Liver (tissue), 9 donors: ENCODE data around the gene ADRA2B. TPM values are rescaled to one million over a fixed set of nuclear protein-coding genes. Genes with fewer than 3 reads are reported as not detected.

Experiments used
- DNase-seq: peaks from one replicate; pipeline ENCODE4 v3.0.0-alpha.2; 2017; ENCODE audit warnings: low spot score
- H3K27ac ChIP-seq, 2 donors: one replicate each; pipeline ENCODE4 v1.7.0; 2013; ENCODE audit warnings: inconsistent platforms in 2 of 2, low read length in 2 of 2, control low read depth in 1 of 2, low read depth in 1 of 2, mild to moderate bottlenecking in 1 of 2
- H3K27me3 ChIP-seq, 4 donors: one replicate each; pipeline versions ENCODE4 v1.6.1 to v1.7.0; 2013; ENCODE audit warnings: low read length in 3 of 4, inconsistent platforms in 1 of 4, mild to moderate bottlenecking in 1 of 4, moderate library complexity in 1 of 4; ENCODE audit not compliant: control insufficient read depth in 4 of 4, insufficient read depth in 4 of 4
- H3K36me3 ChIP-seq, 4 donors: one replicate each; pipeline versions ENCODE4 v1.6.1 to v1.7.0; 2013; ENCODE audit warnings: low read length in 3 of 4, mild to moderate bottlenecking in 3 of 4, low read depth in 1 of 4, moderate library complexity in 1 of 4; ENCODE audit not compliant: control insufficient read depth in 4 of 4, insufficient read depth in 3 of 4
- H3K4me1 ChIP-seq, 4 donors: one replicate each; pipeline versions ENCODE4 v1.6.1 to v1.7.0; 2013; ENCODE audit warnings: low read length in 3 of 4, mild to moderate bottlenecking in 3 of 4, moderate library complexity in 1 of 4; ENCODE audit not compliant: control insufficient read depth in 4 of 4, insufficient read depth in 4 of 4
- H3K4me3 ChIP-seq, 3 donors: one replicate each; pipeline versions ENCODE4 v1.6.1 to v1.7.0; 2013; ENCODE audit warnings: low read length in 3 of 3, control low read depth in 1 of 3, low read depth in 1 of 3, mild to moderate bottlenecking in 1 of 3
- H3K9ac ChIP-seq, 2 donors: one replicate each; pipeline ENCODE4 v1.7.0; 2013; ENCODE audit warnings: low read length in 2 of 2, mild to moderate bottlenecking in 2 of 2, moderate library complexity in 2 of 2, control low read depth in 1 of 2, low read depth in 1 of 2
- H3K9me3 ChIP-seq, 4 donors: one replicate each; pipeline versions ENCODE4 v1.6.1 to v1.7.0; 2013; ENCODE audit warnings: low read length in 3 of 4; ENCODE audit not compliant: control insufficient read depth in 4 of 4
- CTCF ChIP-seq: fragments of 150-350 bp; IDR thresholded peaks from 2 replicates; pipeline ENCODE4 v1.5.1; 2017; ENCODE audit warnings: improper control_type of control experiment, low read depth, low read length; ENCODE audit not compliant: missing input control
- EGR1 ChIP-seq, 2 donors: IDR thresholded peaks; 2 replicates each; pipeline ENCODE4 v1.6.1; 2016 to 2018; ENCODE audit warnings: antibody characterized with exemption in 2 of 2, low read depth in 2 of 2
- FOXA1 ChIP-seq: IDR thresholded peaks from 2 replicates; pipeline ENCODE4 v1.6.1; 2016; ENCODE audit warnings: antibody characterized with exemption
- FOXA2 ChIP-seq: IDR thresholded peaks from 2 replicates; pipeline ENCODE4 v1.6.1; 2016; ENCODE audit warnings: antibody characterized with exemption
- GABPA ChIP-seq, 2 donors: IDR thresholded peaks in 1 of 2; conservative IDR thresholded peaks in 1 of 2; 2 replicates each; pipeline ENCODE4 v1.6.1; 2016; ENCODE audit warnings: antibody characterized with exemption in 2 of 2, mild to moderate bottlenecking in 1 of 2, moderate library complexity in 1 of 2
- HNF4A ChIP-seq, 2 donors: conservative IDR thresholded peaks; 2 replicates each; pipeline ENCODE4 v1.6.1; 2016; ENCODE audit warnings: antibody characterized with exemption in 2 of 2, mild to moderate bottlenecking in 2 of 2
- HNF4G ChIP-seq: IDR thresholded peaks from 2 replicates; pipeline ENCODE4 v1.6.1; 2016; ENCODE audit warnings: antibody characterized with exemption
- JUND ChIP-seq, 2 donors: IDR thresholded peaks; 2 replicates each; pipeline ENCODE4 v1.6.1; 2016; ENCODE audit warnings: antibody characterized with exemption in 2 of 2
- MAX ChIP-seq: IDR thresholded peaks from 2 replicates; pipeline ENCODE4 v1.6.1; 2016; ENCODE audit warnings: antibody characterized with exemption
- NR2F2 ChIP-seq: IDR thresholded peaks from 2 replicates; pipeline ENCODE4 v1.6.1; 2016; ENCODE audit warnings: antibody characterized with exemption
- RAD21 ChIP-seq, 2 donors: IDR thresholded peaks; 2 replicates each; pipeline ENCODE4 v1.6.1; 2016; ENCODE audit warnings: antibody characterized with exemption in 2 of 2, mild to moderate bottlenecking in 2 of 2
- REST ChIP-seq: IDR thresholded peaks from 2 replicates; pipeline ENCODE4 v1.6.1; 2016; ENCODE audit warnings: antibody characterized with exemption, mild to moderate bottlenecking
- RXRA ChIP-seq, 2 donors: IDR thresholded peaks; 2 replicates each; pipeline ENCODE4 v1.6.1; 2017 to 2018; ENCODE audit warnings: antibody characterized with exemption in 2 of 2, mild to moderate bottlenecking in 1 of 2
- SP1 ChIP-seq: IDR thresholded peaks from 2 replicates; pipeline ENCODE4 v1.6.1; 2018; ENCODE audit warnings: antibody characterized with exemption, mild to moderate bottlenecking
- TAF1 ChIP-seq: conservative IDR thresholded peaks from 2 replicates; pipeline ENCODE4 v1.6.1; 2016; ENCODE audit warnings: antibody characterized with exemption, mild to moderate bottlenecking
- YY1 ChIP-seq: IDR thresholded peaks from 2 replicates; pipeline ENCODE4 v1.6.1; 2016; ENCODE audit warnings: antibody characterized with exemption, mild to moderate bottlenecking
- ZBTB33 ChIP-seq: IDR thresholded peaks from 2 replicates; pipeline ENCODE4 v1.6.1; 2016; ENCODE audit warnings: antibody characterized with exemption
- WGBS: extraction: QIAGEN DNeasy Blood & Tissue Kit; methylation state at CpG from one replicate; pipeline ENCODE4 v1.1.7; 2013; 5-methylcytosine and 5-hydroxymethylcytosine counted together
- polyA plus RNA-seq, 2 donors: library from polyadenylated mRNA; stranded (reverse) in 1 of 2; unstranded in 1 of 2; fragments of 200-250 nt in 1 of 2; fragments of >200 nt in 1 of 2; fragmentation: Nextera tagmentation in 1 of 2; extraction: Ambion mirVana in 1 of 2; gene quantifications; one replicate each; pipeline versions ENCODE4 v1.2.1 to v1.2.3, GENCODE V29; 2013 to 2015
- total RNA-seq, 2 donors: library from RNA; depleted of rRNA; stranded (reverse); fragments of >200 nt; gene quantifications; one replicate each; pipeline ENCODE4 v1.2.3, GENCODE V29; 2014
- donor health status: healthy.
- donor health status: healthy.
- donor health status: healthy.
- donor health status: healthy.
- donor health status: healthy.

ADRA2B gene
- total and polyA plus RNA-seq, 4 donors, result 1.3 to 8.6 (median 3.0) TPM

GRCh38 chr2:96111823-96112500 is 4.4 kb downstream of the ADRA2B start:
- H3K9me3 ChIP-seq, result no peaks in the 10 kb centered on the region
- peaks cover 0 to 6% (median 2%) of the 10 kb centered on the region in 4 donors for H3K4me1 ChIP-seq
- H3K4me3 ChIP-seq, result no peak overlapping the region
- H3K27me3 ChIP-seq, result peaks cover 0 to 2% (median 0%) of the 10 kb centered on the region in 4 donors
- no peak overlapping the region for H3K9ac ChIP-seq
- no peak for DNase-seq
- H3K27ac ChIP-seq, result no peak overlapping the region
- TF ChIP-seq YY1, result no peak
- TF ChIP-seq REST, result no peak
- TF ChIP-seq EGR1 (IDR thresholded peaks at IDR 0.05; ENCODE audit: low read depth in 2 of 2), result no peak
- no peak for TF ChIP-seq RAD21 (IDR thresholded peaks at IDR 0.05)
- no peak for TF ChIP-seq JUND (IDR thresholded peaks at IDR 0.05)
- TF ChIP-seq CTCF, result no peak
- TF ChIP-seq SP1, result no peak
- no peak for TF ChIP-seq FOXA2
- no peak for TF ChIP-seq HNF4A (conservative IDR thresholded peaks at IDR 0.05)
- TF ChIP-seq MAX, result no peak
- TF ChIP-seq FOXA1, result no peak
- no peak for TF ChIP-seq NR2F2
- TF ChIP-seq GABPA (IDR thresholded peaks at IDR 0.05 in 1 of 2, conservative IDR thresholded peaks at IDR 0.05 in 1 of 2), result no peak
- no peaks in the 10 kb centered on the region for H3K36me3 ChIP-seq
- WGBS, result 90% methylated on average over 7 of the region's 7 CpGs

GRCh38 chr2:96111257-96111640 is 5.1 kb downstream of the ADRA2B start:
- peaks cover 0 to 2% (median 0%) of the 10 kb centered on the region in 4 donors for H3K27me3 ChIP-seq
- H3K4me3 ChIP-seq, result no peak overlapping the region
- H3K27ac ChIP-seq, result no peak overlapping the region
- H3K9ac ChIP-seq, result no peak overlapping the region
- H3K9me3 ChIP-seq, result no peaks in the 10 kb centered on the region
- no peak for DNase-seq
- peaks cover 0 to 2% (median under 1%) of the 10 kb centered on the region in 4 donors for H3K4me1 ChIP-seq
- H3K36me3 ChIP-seq, result no peaks in the 10 kb centered on the region
- 82% methylated on average over 4 of the region's 4 CpGs for WGBS
- TF ChIP-seq FOXA1 (no peak), HNF4G (no peak), MAX (no peak), YY1 (no peak), GABPA (IDR thresholded peaks at IDR 0.05 in 1 of 2, conservative IDR thresholded peaks at IDR 0.05 in 1 of 2) (no peak), REST (no peak), RXRA (IDR thresholded peaks at IDR 0.05) (no peak), CTCF (no peak), TAF1 (no peak), FOXA2 (no peak), SP1 (no peak), ZBTB33 (no peak), EGR1 (IDR thresholded peaks at IDR 0.05; ENCODE audit: low read depth in 2 of 2) (no peak), RAD21 (IDR thresholded peaks at IDR 0.05) (no peak)
